IMR-90 (cell line): ENCODE measurements around the gene NUBPL.

Source experiments
- BHLHE40 ChIP-seq: fragments of 150-350 bp; IDR thresholded peaks from 2 replicates; pipeline ENCODE4 v1.6.1; 2016; ENCODE audit warnings: mild to moderate bottlenecking, low read depth, low read length
- CEBPB ChIP-seq: IDR thresholded peaks from 2 replicates; pipeline ENCODE4 v1.6.1; 2012; ENCODE audit warnings: low read depth, low read length, improper control_type of control experiment
- CTCF ChIP-seq: conservative IDR thresholded peaks from 2 replicates; pipeline ENCODE4 v1.5.1; 2012; ENCODE audit warnings: mild to moderate bottlenecking, low read depth, low read length, improper control_type of control experiment
- ELK1 ChIP-seq: fragments of 150-350 bp; IDR thresholded peaks from 2 replicates; pipeline ENCODE4 v1.6.1; 2016; ENCODE audit warnings: low read depth, mild to moderate bottlenecking, low read length, moderate library complexity, borderline replicate concordance
- FOS ChIP-seq: fragments of 150-350 bp; IDR thresholded peaks from 2 replicates; pipeline ENCODE4 v1.6.1; 2016; ENCODE audit warnings: low read depth, low read length
- MAFK ChIP-seq: IDR thresholded peaks from 2 replicates; pipeline ENCODE4 v1.6.1; 2012; ENCODE audit warnings: low read depth, low read length, improper control_type of control experiment
- POLR2A ChIP-seq: IDR thresholded peaks from 2 replicates; pipeline ENCODE4 v1.6.1; 2012; ENCODE audit warnings: mild to moderate bottlenecking, low read depth, low read length

GRCh38 chr14:31881531-31882310 is 320.5 kb downstream of the NUBPL start:
- TF ChIP-seq CTCF (no peak), POLR2A (no peak), ELK1 (no peak), FOS (no peak), MAFK (no peak), CEBPB (peak; percentile 53), BHLHE40 (no peak)
